ENCODE measurements around the gene CHORDC1. TPM values are rescaled to one million over a fixed set of nuclear protein-coding genes. Genes with fewer than 3 reads are reported as not detected.
A peak's percentile ranks its signal among the peaks of the same experiment; 100 is the strongest.

The CHORDC1 gene
- total and polyA plus RNA-seq, 7 experiments from 2014 or later: 16.6 to 77.3 (median 64.4) TPM

- Histone ChIP-seq H3K4me1 (ENCODE audit: control insufficient read depth in 2 of 2, insufficient read depth in 2 of 2, low read length in 2 of 2) (peaks cover 23 to 27% of the 10 kb centered on the region in 2 donors), H3K27ac (ENCODE audit: low read depth, low read length) (peak overlapping the region; percentile 86), H3K4me3 (ENCODE audit: low read length) (peak overlapping the region; percentile 74), H3K9me3 (ENCODE audit: control insufficient read depth in 2 of 3, low read length in 3 of 3) (no peaks in the 10 kb centered on the region), H3K27me3 (ENCODE audit: control insufficient read depth in 2 of 2, insufficient read depth in 2 of 2, low read length in 2 of 2) (no peaks in the 10 kb centered on the region), H3K36me3 (ENCODE audit: control insufficient read depth in 2 of 3, insufficient read depth in 3 of 3, low read length in 3 of 3) (peaks cover 0 to 9% (median 0%) of the 10 kb centered on the region in 3 experiments)
- peaks cover 0 to 15% (median 5%) of the 10 kb centered on the region in 5 donors for H3K36me3 Mint-ChIP-seq
- H3K9me3 Mint-ChIP-seq: peaks cover 0 to 6% (median 0%) of the 10 kb centered on the region in 11 donors
- H3K4me1 Mint-ChIP-seq: peaks cover 42 to 82% (median 62%) of the 10 kb centered on the region in 7 donors
- ChIA-PET POLR2A (interaction anchor here (0.9 to 1.1 kb wide), 2 partner anchors 10 to 29 kb away, joined by 3 read pairs; no protein-coding TSS in a partner anchor), CTCF (no interaction called here)
- ATAC-seq (peak; percentile 8), DNase-seq (peak in 2 of 9 donors; percentile 6 to 32)
- H3K27ac Mint-ChIP-seq: peak overlapping the region; percentile 91 to 96 (median 95)
- intact Hi-C loops (cut with micrococcal nuclease): loop anchor here in 1 of 2 donors (1.0 kb wide), 1 partner anchor 8 kb away; no protein-coding TSS in a partner anchor
- H3K27me3 Mint-ChIP-seq: no peaks in the 10 kb centered on the region
- H3K4me3 Mint-ChIP-seq: peak overlapping the region; percentile 91 to 99 (median 98)
Measured at GRCh38 chr11:90221803-90222458, 918 bp downstream of the CHORDC1 start.

- H3K27ac ChIP-seq (ENCODE audit: low read depth, low read length): no peak overlapping the region
Measured at GRCh38 chr11:90220391-90220790, 2.5 kb downstream of the CHORDC1 start.

GRCh38 chr11:90219438-90219837, 3.4 kb downstream of the CHORDC1 start:
- intact Hi-C loops (cut with micrococcal nuclease): no loop called here
- H3K27ac ChIP-seq (ENCODE audit: low read depth, low read length): no peak overlapping the region
- POLR2A ChIA-PET: no interaction called here
- H3K4me1 ChIP-seq (ENCODE audit: control insufficient read depth in 2 of 2, insufficient read depth in 2 of 2, low read length in 2 of 2): peaks cover 23 to 35% of the 10 kb centered on the region in 2 donors
- no peaks in the 10 kb centered on the region for H3K27me3 Mint-ChIP-seq
- H3K36me3 Mint-ChIP-seq: peaks cover 0 to 20% (median 8%) of the 10 kb centered on the region in 5 donors
- no peak overlapping the region for H3K4me3 ChIP-seq (ENCODE audit: low read length)
- H3K4me3 Mint-ChIP-seq: peak overlapping the region in 7 of 10 donors; percentile 47 to 99 (median 97)
- H3K9me3 ChIP-seq (ENCODE audit: control insufficient read depth in 2 of 3, low read length in 3 of 3): no peaks in the 10 kb centered on the region
- H3K27ac Mint-ChIP-seq: peak overlapping the region in 6 of 9 donors; percentile 33 to 95 (median 77)
- H3K9me3 Mint-ChIP-seq: peaks cover 0 to 6% (median 0%) of the 10 kb centered on the region in 11 donors
- H3K4me1 Mint-ChIP-seq: peaks cover 50 to 84% (median 72%) of the 10 kb centered on the region in 7 donors
- ATAC-seq (no peak), DNase-seq (no peak)
- H3K36me3 ChIP-seq (ENCODE audit: control insufficient read depth in 2 of 3, insufficient read depth in 3 of 3, low read length in 3 of 3): peaks cover 0 to 9% (median 0%) of the 10 kb centered on the region in 3 experiments
- CTCF ChIA-PET: no interaction called here
- no peaks in the 10 kb centered on the region for H3K27me3 ChIP-seq (ENCODE audit: control insufficient read depth in 2 of 2, insufficient read depth in 2 of 2, low read length in 2 of 2)

More at GRCh38 chr11:90220391-90220790, 2.5 kb downstream of the CHORDC1 start:
- CTCF ChIA-PET: no interaction called here
- Mint-ChIP-seq H3K27ac (peak overlapping the region; percentile 10 to 96 (median 84)), H3K36me3 (peaks cover 0 to 20% (median 8%) of the 10 kb centered on the region in 5 donors), H3K4me3 (peak overlapping the region; percentile 14 to 99 (median 97)), H3K4me1 (peaks cover 50 to 92% (median 72%) of the 10 kb centered on the region in 7 donors), H3K27me3 (no peaks in the 10 kb centered on the region), H3K9me3 (peaks cover 0 to 6% (median 0%) of the 10 kb centered on the region in 11 donors)
- Histone ChIP-seq H3K27me3 (ENCODE audit: control insufficient read depth in 2 of 2, insufficient read depth in 2 of 2, low read length in 2 of 2) (no peaks in the 10 kb centered on the region), H3K4me3 (ENCODE audit: low read length) (no peak overlapping the region), H3K36me3 (ENCODE audit: control insufficient read depth in 2 of 3, insufficient read depth in 3 of 3, low read length in 3 of 3) (peaks cover 0 to 9% (median 0%) of the 10 kb centered on the region in 3 experiments), H3K9me3 (ENCODE audit: control insufficient read depth in 2 of 3, low read length in 3 of 3) (no peaks in the 10 kb centered on the region), H3K4me1 (ENCODE audit: control insufficient read depth in 2 of 2, insufficient read depth in 2 of 2, low read length in 2 of 2) (peaks cover 23 to 35% of the 10 kb centered on the region in 2 donors)
- intact Hi-C loops (cut with micrococcal nuclease): loop anchor here (1.0 kb wide), 2 partner anchors 8 to 15 kb away; no protein-coding TSS in a partner anchor
- POLR2A ChIA-PET: no interaction called here
- no peak for DNase-seq
- ATAC-seq: no peak

GRCh38 chr11:90218606-90219005, 4.2 kb downstream of the CHORDC1 start:
- no peak for DNase-seq
- Mint-ChIP-seq H3K36me3 (peaks cover 4 to 24% (median 11%) of the 10 kb centered on the region in 5 donors), H3K9me3 (peaks cover 0 to 6% (median 0%) of the 10 kb centered on the region in 11 donors), H3K4me3 (peak overlapping the region in 3 of 10 donors; percentile 7 to 97 (median 91)), H3K4me1 (peaks cover 46 to 82% (median 69%) of the 10 kb centered on the region in 7 donors), H3K27ac (peak overlapping the region in 3 of 9 donors; percentile 59 to 67 (median 59)), H3K27me3 (no peaks in the 10 kb centered on the region)
- Histone ChIP-seq H3K4me1 (ENCODE audit: control insufficient read depth in 2 of 2, insufficient read depth in 2 of 2, low read length in 2 of 2) (peaks cover 23 to 31% of the 10 kb centered on the region in 2 donors), H3K9me3 (ENCODE audit: control insufficient read depth in 2 of 3, low read length in 3 of 3) (no peaks in the 10 kb centered on the region), H3K27ac (ENCODE audit: low read depth, low read length) (no peak overlapping the region), H3K36me3 (ENCODE audit: control insufficient read depth in 2 of 3, insufficient read depth in 3 of 3, low read length in 3 of 3) (peaks cover 0 to 12% (median 0%) of the 10 kb centered on the region in 3 experiments), H3K27me3 (ENCODE audit: control insufficient read depth in 2 of 2, insufficient read depth in 2 of 2, low read length in 2 of 2) (no peaks in the 10 kb centered on the region), H3K4me3 (ENCODE audit: low read length) (no peak overlapping the region)
- ChIA-PET POLR2A (interaction anchor here (0.7 kb wide), 1 partner anchor 32 kb away, joined by 3 read pairs; no protein-coding TSS in a partner anchor), CTCF (no interaction called here)
- intact Hi-C loops (cut with micrococcal nuclease): no loop called here
- no peak for ATAC-seq

- no peaks in the 10 kb centered on the region for H3K9me3 ChIP-seq (ENCODE audit: control insufficient read depth in 2 of 3, low read length in 3 of 3)
- ChIA-PET CTCF (no interaction called here), POLR2A (no interaction called here)
- no peak overlapping the region for H3K27ac ChIP-seq (ENCODE audit: low read depth, low read length)
- DNase-seq (no peak), ATAC-seq (no peak)
- Mint-ChIP-seq H3K27ac (peak overlapping the region in 7 of 9 donors; percentile 8 to 76 (median 51)), H3K4me3 (peak overlapping the region in 5 of 10 donors; percentile 11 to 91 (median 48)), H3K4me1 (peaks cover 38 to 81% (median 60%) of the 10 kb centered on the region in 7 donors), H3K9me3 (peaks cover 0 to 6% (median 0%) of the 10 kb centered on the region in 11 donors), H3K27me3 (no peaks in the 10 kb centered on the region), H3K36me3 (peaks cover 6 to 29% (median 18%) of the 10 kb centered on the region in 5 donors)
- peaks cover 0 to 15% (median 0%) of the 10 kb centered on the region in 3 experiments for H3K36me3 ChIP-seq (ENCODE audit: control insufficient read depth in 2 of 3, insufficient read depth in 3 of 3, low read length in 3 of 3)
- H3K27me3 ChIP-seq (ENCODE audit: control insufficient read depth in 2 of 2, insufficient read depth in 2 of 2, low read length in 2 of 2): no peaks in the 10 kb centered on the region
- intact Hi-C loops (cut with micrococcal nuclease): no loop called here
- peaks cover 23 to 27% of the 10 kb centered on the region in 2 donors for H3K4me1 ChIP-seq (ENCODE audit: control insufficient read depth in 2 of 2, insufficient read depth in 2 of 2, low read length in 2 of 2)
- no peak overlapping the region for H3K4me3 ChIP-seq (ENCODE audit: low read length)
Measured at GRCh38 chr11:90216611-90217010, 6.2 kb downstream of the CHORDC1 start.

GRCh38 chr11:90213322-90213721, 9.5 kb downstream of the CHORDC1 start:
- Histone ChIP-seq H3K9me3 (ENCODE audit: control insufficient read depth in 2 of 3, low read length in 3 of 3) (no peaks in the 10 kb centered on the region), H3K27ac (ENCODE audit: low read depth, low read length) (no peak overlapping the region), H3K36me3 (ENCODE audit: control insufficient read depth in 2 of 3, insufficient read depth in 3 of 3, low read length in 3 of 3) (peaks cover 6 to 39% (median 10%) of the 10 kb centered on the region in 3 experiments), H3K27me3 (ENCODE audit: control insufficient read depth in 2 of 2, insufficient read depth in 2 of 2, low read length in 2 of 2) (no peaks in the 10 kb centered on the region), H3K4me3 (ENCODE audit: low read length) (no peak overlapping the region), H3K4me1 (ENCODE audit: control insufficient read depth in 2 of 2, insufficient read depth in 2 of 2, low read length in 2 of 2) (peaks cover under 1 to 10% of the 10 kb centered on the region in 2 donors)
- Mint-ChIP-seq H3K4me1 (peaks cover 13 to 48% (median 31%) of the 10 kb centered on the region in 7 donors), H3K27ac (peak overlapping the region in 6 of 9 donors; percentile 19 to 56 (median 50)), H3K36me3 (peaks cover 6 to 27% (median 23%) of the 10 kb centered on the region in 5 donors), H3K27me3 (no peaks in the 10 kb centered on the region), H3K4me3 (no peak overlapping the region), H3K9me3 (no peaks in the 10 kb centered on the region)
- ATAC-seq (no peak), DNase-seq (no peak)
- ChIA-PET POLR2A (no interaction called here), CTCF (interaction anchor here (1.9 kb wide), 1 partner anchor 9 kb away, joined by 11 read pairs; no protein-coding TSS in a partner anchor)
- intact Hi-C loops (cut with micrococcal nuclease): no loop called here
